Gastrocnemius medialis (tissue), 4 donors: ENCODE results near the gene DNAJB12.

ENCODE experiments used
- CTCF ChIP-seq, 5 experiments: fragments of 450-650 bp in 3 of 5; fragments of 200-600 bp in 2 of 5; sonication (generic) in 2 of 5; IDR thresholded peaks in 4 of 5; conservative IDR thresholded peaks in 1 of 5; 1 replicate in 4 of 5; 2 replicates in 1 of 5; pipeline ENCODE4 v1.5.1; 2016 to 2019; ENCODE audit warnings: antibody characterized with exemption in 5 of 5, mild to moderate bottlenecking in 3 of 5, moderate library complexity in 3 of 5
- POLR2A ChIP-seq, 2 donors: fragments of 450-650 bp; IDR thresholded peaks; one replicate each; pipeline ENCODE4 v1.6.1; 2017; ENCODE audit warnings: antibody characterized with exemption in 2 of 2, mild to moderate bottlenecking in 2 of 2, moderate library complexity in 2 of 2

DNA sequence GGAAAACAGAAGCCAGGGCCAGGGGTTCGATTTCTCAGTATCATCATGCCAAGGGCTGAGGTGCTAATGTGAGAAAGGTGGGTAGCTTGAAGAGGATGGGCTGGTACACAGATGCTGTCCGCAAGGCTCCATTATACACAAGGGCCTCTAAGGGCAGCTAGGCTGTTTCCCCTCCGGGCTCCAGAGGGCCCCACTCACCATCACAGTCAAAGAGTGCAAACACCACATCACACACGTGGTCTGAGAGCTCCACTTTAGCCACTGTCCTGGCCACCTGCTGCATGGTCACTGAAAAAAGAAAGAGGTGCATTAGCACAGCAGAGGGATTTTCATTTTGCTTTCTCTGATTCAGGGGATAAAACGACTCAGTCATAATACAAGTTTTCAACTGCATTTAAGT lies 20.9 kb upstream of the DNAJB12 start:
- TF ChIP-seq CTCF (IDR thresholded peaks at IDR 0.05 in 4 of 5, conservative IDR thresholded peaks at IDR 0.05 in 1 of 5): no peak
- no peak for TF ChIP-seq POLR2A (IDR thresholded peaks at IDR 0.05)
